GM18511 (cell line): ENCODE results near the gene ZBTB20.
"Not testable (repeated sequence)": the region's sequence is repeated elsewhere in the genome, so short reads cannot be mapped to it uniquely, and the experiment has no call there.

Source experiments
- ATAC-seq: cut with Tn5 transposase; IDR thresholded peaks from one replicate; pipeline ENCODE4 v1.9.1; 2021; ENCODE audit warnings: mild to moderate bottlenecking, moderate library complexity; ENCODE audit not compliant: unreplicated experiment

The ZBTB20 gene

DNA sequence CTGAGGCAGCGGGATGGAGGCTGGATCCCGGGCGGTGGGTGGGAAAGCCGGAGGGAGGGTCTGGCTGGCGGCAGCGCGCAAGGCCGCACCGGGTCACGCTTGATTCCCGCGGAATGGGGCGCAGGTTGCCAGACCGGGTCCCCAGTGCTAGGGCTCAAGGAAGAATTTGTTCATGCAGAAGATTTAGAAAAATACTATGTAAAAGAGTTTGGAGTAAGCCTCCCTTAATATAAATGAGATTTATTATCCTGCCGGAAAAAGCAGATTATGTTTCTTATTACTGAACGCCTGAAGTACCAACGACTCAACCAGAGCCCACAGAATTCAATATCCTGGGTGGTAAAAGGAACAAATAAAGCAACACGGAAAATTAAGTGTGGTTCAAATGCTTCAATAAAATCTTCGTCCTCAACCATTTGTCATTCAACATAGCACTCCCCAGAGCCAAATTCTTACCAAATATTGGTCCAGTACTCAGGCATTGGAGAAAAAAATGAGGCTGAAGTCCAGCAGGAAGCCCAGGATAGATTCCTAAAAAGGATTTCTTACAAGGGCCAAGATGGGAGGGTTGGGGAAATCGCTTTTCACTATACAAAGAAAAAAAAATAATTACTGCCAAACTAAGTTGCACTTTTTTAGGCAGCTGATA lies 1.2 kb upstream of the ZBTB20 start:
- peak; percentile 5 for ATAC-seq

DNA sequence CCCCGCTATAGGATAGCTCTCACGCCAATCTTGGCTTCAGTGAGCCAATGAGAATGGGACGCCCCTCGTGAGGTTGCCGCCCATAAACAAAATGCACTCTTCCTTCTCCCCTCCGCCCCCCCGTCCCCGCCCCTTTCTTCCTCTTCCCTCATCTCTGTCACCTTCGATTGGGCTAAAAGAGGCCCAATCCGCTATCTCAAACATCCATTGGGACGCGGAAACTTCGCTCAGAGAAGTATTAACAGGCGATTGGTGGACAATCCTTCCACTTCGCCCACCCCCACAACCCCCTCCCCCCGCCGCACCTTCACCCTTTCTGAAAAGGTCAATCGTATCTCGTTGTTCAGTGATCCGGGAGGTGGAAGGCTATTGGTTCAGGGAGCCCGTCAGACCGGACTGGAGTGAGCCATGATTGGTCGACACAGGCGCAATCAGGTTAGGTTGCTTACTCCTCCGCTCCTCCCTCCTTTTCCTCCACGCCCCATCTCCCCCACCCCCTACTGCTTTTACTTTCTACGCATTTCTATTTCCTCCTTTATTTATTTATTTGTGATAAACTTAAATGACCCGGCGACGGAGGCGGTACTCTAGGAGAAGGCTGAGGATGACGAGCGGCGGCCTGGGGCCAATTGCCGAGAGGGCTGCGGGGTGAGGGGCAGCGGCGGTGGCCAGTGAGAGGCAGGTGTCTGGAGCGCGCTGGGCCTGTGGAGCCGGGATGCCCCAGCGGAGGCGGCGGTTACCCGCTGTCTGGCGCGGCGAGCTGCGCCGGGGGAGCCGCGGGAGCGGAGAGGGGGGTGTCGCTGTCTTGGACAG lies 447 bp upstream of the ZBTB20 start:
- peak; percentile 79 for ATAC-seq

GRCh38 chr3:115146032-115146417 lies 1.1 kb downstream of the ZBTB20 start:
- ATAC-seq = no peak

DNA sequence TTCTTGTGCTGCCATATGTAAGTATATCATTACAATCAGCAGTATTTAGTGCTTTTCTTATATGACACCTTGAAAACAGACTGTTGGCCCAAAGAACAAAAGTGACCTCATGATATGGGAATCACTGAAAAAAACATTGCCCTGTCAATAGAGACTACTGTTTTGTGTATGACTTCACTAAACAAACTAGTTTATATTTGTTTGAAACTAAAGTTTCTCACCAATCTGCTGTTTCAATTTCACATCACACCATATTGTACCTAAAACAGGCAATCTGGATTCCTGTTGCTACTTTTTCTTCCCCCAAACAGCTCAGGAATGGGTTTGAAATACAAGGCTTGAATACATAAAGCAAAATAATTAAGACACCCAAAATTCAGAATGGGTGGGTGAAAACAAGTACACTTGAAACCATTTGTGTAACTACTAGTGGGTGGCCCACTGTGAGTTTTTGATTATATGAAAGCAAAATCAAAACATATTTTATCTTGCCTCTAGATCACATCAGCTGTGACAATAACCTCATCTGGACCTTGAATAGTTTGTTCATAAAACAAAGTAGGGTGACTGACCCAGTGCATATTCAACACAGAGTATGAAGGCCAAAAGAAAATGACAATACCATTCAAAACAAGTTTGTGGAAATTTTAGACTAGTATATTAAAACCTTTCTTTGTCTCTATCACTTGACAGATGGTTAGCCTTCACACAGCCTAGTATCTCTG lies 5.9 kb downstream of the ZBTB20 start:
- ATAC-seq = peak; percentile 60

DNA sequence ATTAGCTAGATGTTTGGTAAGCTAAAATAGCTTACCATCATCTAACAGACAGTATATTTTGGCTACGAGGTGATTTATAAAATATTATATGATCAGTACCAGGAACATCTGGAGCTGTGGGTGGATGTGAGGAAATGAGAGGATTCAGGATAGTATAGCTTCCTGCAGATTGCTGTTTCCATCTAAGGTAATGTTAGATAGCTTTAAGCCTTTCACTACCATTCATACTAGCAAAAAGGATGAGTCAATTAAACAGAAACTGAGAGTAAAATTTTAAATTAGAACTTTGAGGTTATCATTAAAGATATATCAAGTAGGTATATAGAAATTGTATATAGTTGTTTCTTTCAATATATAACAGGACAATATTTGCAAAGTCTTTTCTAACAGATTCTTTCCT lies 8.0 kb downstream of the ZBTB20 start:
- ATAC-seq = peak; percentile 56

- ATAC-seq = no peak
Measured at GRCh38 chr3:115134648-115135347, 12.3 kb downstream of the ZBTB20 start.

- no peak for ATAC-seq
Measured at GRCh38 chr3:115127208-115127607, 19.9 kb downstream of the ZBTB20 start.

GRCh38 chr3:115120597-115120996 lies 26.5 kb downstream of the ZBTB20 start:
- ATAC-seq = no peak

DNA sequence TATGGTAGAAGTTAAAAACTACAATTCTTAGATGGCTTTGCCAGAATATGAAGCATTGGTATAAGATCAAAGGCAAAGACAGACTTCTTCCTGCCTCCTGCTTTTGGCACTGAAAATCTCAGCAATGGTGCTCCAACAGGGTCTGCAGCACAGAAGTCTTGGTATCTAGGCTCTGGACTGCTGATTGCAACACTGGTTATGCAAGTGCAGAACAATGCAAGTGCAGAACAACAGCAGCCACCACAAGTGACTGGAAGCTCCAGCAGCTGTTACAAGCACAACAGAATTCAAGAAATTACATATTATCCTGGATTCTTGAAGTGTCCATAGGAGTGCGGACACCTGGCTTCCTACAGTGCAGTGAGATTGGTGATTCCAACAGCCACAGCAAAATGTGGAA lies 33.7 kb downstream of the ZBTB20 start:
- no peak for ATAC-seq

DNA sequence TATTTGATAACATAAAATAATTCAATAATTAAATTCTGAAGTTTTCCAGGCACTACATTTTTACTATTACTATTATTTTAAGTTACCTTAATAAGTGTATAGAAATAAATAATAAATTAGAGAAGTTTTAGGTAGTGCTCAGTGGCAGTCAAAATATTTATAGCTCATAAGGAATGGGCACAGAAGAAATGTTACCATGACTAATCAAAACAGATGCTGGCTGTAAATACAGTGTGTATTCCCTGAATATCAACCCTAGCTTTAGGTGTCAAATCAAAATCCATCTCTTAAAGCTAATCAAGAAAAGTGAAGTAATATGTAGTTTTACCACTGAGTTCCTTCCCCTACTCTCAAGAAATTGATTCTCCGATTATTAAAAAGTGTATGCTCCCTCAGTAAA lies 35.5 kb downstream of the ZBTB20 start:
- no peak for ATAC-seq

DNA sequence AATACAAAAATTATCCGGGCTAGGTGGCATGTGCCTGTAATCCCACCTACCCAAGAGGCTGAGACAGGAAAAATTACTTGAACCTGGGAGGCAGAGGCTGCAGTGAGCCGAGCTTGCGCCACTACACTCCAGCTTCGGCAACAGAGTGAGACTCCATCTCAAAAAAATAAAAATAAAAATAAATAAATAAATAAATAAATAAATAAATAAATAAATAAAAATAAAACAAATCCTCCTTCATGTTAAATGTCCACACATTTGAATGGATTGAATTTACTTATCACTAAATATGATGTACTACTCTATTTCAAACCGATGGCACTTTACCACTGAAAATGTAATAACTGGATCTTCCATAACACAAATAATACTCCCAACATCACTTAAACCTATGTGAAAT lies 36.3 kb downstream of the ZBTB20 start:
- no peak for ATAC-seq

DNA sequence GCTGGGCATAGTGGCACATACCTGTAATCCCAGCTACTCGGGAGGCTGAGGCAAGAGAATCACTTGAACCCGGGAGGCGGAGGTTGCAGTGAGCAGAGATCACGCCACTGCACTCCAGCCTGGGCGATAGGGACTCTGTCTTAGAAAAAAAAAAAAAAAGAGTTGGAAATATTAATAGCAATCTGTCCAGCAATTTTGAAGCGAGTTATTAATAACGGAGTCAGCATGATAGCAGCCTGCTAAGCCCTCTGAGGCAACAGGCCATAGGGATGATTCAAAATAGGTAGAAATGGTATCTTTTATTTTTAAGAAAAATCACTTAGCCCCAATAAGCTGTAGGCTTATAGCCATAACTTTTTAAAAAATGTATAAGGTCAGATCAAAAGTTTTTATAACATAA lies 37.0 kb downstream of the ZBTB20 start:
- not testable (repeated sequence) for ATAC-seq

- ATAC-seq = no peak
Measured at GRCh38 chr3:115108614-115109013, 38.5 kb downstream of the ZBTB20 start.

DNA sequence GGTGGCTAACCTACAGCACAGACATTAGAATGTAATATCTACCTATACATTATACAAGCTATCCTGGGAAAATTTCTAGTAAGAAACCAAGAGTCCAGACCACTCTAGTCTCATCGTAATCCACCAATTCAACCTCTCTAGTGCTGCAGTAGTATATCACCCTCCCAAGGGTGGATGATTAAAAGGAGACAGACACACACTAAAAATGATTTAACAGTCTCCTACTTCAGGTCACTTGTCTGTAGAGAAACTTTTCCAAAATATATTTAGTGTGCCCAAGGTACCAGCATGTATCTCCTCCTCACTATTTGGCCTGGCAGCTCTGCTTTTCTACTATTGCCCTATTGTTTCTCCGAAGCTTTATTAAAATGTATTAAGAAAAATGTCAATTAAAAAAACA lies 45.0 kb downstream of the ZBTB20 start:
- ATAC-seq = no peak

DNA sequence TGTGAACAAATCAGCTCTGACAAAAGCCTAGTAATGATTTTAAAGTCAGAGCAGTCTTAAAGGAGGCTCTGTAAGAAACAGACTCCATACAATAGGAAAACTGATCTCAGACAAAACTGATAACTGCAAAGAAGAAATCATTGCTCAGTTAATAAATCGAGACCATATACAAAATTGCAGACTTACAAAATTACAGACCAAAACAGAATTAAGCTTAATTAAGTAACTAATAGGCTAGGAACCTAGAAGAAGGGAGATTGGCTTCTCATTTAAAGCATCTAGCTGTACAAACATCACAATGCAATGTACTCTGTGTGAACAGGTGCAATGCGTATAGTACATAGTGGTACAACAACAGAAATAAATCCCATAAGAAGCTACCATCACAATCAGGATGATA lies 46.3 kb downstream of the ZBTB20 start:
- ATAC-seq = no peak

DNA sequence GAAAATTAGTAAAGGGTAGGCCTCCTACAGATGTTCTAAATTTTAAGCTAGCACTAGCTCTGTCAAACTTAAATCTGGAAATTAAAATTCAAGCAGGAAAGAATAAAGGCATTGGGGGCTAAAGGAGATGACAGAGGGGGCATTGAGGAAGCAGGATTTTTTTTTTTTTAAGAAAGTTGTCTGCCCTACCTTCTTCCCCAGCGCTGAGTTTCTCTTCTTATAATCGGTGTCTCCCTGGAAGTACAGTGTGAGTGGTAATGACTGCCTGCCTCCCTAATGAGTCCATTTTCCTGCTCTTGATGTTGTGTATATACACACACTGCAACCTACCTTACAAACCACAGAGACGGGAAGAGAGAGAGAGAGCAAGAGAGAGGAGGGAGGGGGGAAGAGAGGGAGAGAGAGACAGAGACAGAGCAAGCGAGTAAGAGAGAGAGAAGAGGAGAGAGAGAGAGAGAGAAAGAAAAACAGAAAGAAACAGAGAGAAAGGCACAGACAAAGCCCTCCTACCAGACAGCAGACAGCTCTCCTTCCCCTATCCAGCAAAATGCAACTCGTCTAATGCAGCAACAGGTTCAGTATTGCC lies 47.0 kb downstream of the ZBTB20 start:
- ATAC-seq = peak; percentile 87

GRCh38 chr3:115099134-115099985 lies 47.7 kb downstream of the ZBTB20 start:
- ATAC-seq = no peak

- ATAC-seq = no peak
Measured at GRCh38 chr3:115098354-115099073, 48.6 kb downstream of the ZBTB20 start.

- no peak for ATAC-seq
Measured at GRCh38 chr3:115095236-115095635, 51.9 kb downstream of the ZBTB20 start.
